A549 (cell line): ENCODE results near the gene PTPRG. TPM values are rescaled to one million over a fixed set of nuclear protein-coding genes. Genes with fewer than 3 reads are reported as not detected.

Source experiments
- ATAC-seq, 2 experiments: fragments of 200-7000 bp in 1 of 2; fragments of >200 bp in 1 of 2; cut with Nextera tagmentation in 1 of 2; cut with Tn5 transposase in 1 of 2; 3 replicates each; pipeline versions ENCODE4 v1.8.0 to v1.9.1; 2018 to 2020; ENCODE audit warnings: mild to moderate bottlenecking in 1 of 2, moderate library complexity in 1 of 2
- CTCF ChIA-PET: fragments of 300-600 bp; sonication (Branson Sonifier 250); formaldehyde crosslinking; extraction: SDS; loops from one replicate; lab custom pipeline; 2021; ENCODE audit warnings: antibody characterized with exemption, inconsistent platforms; lab: Yijun Ruan, JAX
- POLR2A ChIA-PET: fragments of 350-600 bp; formaldehyde crosslinking; extraction: SDS; loops from one replicate; lab custom pipeline; 2021; ENCODE audit warnings: antibody characterized with exemption, inconsistent platforms; lab: Yijun Ruan, JAX
- DNase-seq, 2 experiments: peaks; one replicate each; pipeline versions ENCODE4 v3.0.0 to v3.0.0-alpha.2; 2011 to 2016; ENCODE audit warnings: low read depth in 1 of 2, low spot score in 1 of 2
- FAIRE-seq: peaks from 2 replicates; lab custom pipeline; 2011; peaks lifted over from hg19 to GRCh38; lab: Jason Lieb, UNC
- H3K27ac ChIP-seq, 2 experiments: fragments of >200 bp; sonication (Bioruptor Twin); formaldehyde crosslinking; 3 replicates each; pipeline ENCODE4 v1.5.1; 2016 to 2017
- H3K4me1 ChIP-seq: fragments of >200 bp; sonication (Bioruptor Twin); formaldehyde crosslinking; 3 replicates; pipeline ENCODE4 v1.6.1; 2016
- H3K4me2 ChIP-seq: fragments of >200 bp; sonication (Bioruptor Twin); formaldehyde crosslinking; 3 replicates; pipeline ENCODE4 v1.6.1; 2016
- H3K4me3 ChIP-seq: fragments of >200 bp; sonication (Bioruptor Twin); formaldehyde crosslinking; 3 replicates; pipeline ENCODE4 v1.5.1; 2016
- H3K9me3 ChIP-seq: fragments of >200 bp; sonication (Bioruptor Twin); formaldehyde crosslinking; 3 replicates; pipeline ENCODE4 v1.6.1; 2016
- BCL3 ChIP-seq: fragments of >200 bp; sonication (Bioruptor Twin); formaldehyde crosslinking; IDR thresholded peaks from 3 replicates; pipeline ENCODE4 v1.6.1; 2016
- BHLHE40 ChIP-seq: IDR thresholded peaks from 2 replicates; pipeline ENCODE4 v1.6.1; 2012; ENCODE audit warnings: low read depth, low read length, inconsistent platforms
- CBX2 ChIP-seq: fragments of 200-600 bp; sonication (generic); IDR thresholded peaks from 2 replicates; pipeline ENCODE4 v1.6.1; 2016; ENCODE audit warnings: low read depth, mild to moderate bottlenecking, borderline replicate concordance
- CBX8 ChIP-seq: fragments of 200-600 bp; sonication (generic); IDR thresholded peaks from 2 replicates; pipeline ENCODE4 v1.6.1; 2016
- CEBPB ChIP-seq, 2 experiments: fragments of >200 bp in 1 of 2; sonication (Bioruptor Twin) in 1 of 2; formaldehyde crosslinking in 1 of 2; IDR thresholded peaks; 2 replicates each; pipeline ENCODE4 v1.6.1; 2012 to 2016
- CHD2 ChIP-seq: fragments of 150-350 bp; IDR thresholded peaks from 2 replicates; pipeline ENCODE4 v1.6.1; 2014; ENCODE audit warnings: low read length; ENCODE audit not compliant: partially characterized antibody
- CTCF ChIP-seq: fragments of >200 bp; sonication (Bioruptor Twin); formaldehyde crosslinking; IDR thresholded peaks from 3 replicates; pipeline ENCODE4 v1.5.1; 2016
- EHMT2 ChIP-seq: fragments of 200-600 bp; sonication (generic); IDR thresholded peaks from 2 replicates; pipeline ENCODE4 v1.6.1; 2016; ENCODE audit warnings: antibody characterized with exemption, low read depth, mild to moderate bottlenecking, moderate library complexity
- FOSB ChIP-seq: fragments of 250-450 bp; sonication (Bioruptor Pico); IDR thresholded peaks from 2 replicates; pipeline ENCODE4 v1.5.0; 2020; ENCODE audit warnings: mild to moderate bottlenecking, moderate library complexity
- FOSL2 ChIP-seq, 2 experiments: fragments of 450-650 bp in 1 of 2; fragments of >200 bp in 1 of 2; sonication (Bioruptor Twin) in 1 of 2; formaldehyde crosslinking; IDR thresholded peaks; 2 replicates each; pipeline versions ENCODE4 v1.5.0 to v1.6.1; 2016 to 2020; ENCODE audit warnings: mild to moderate bottlenecking in 1 of 2, moderate library complexity in 1 of 2
- GATA3 ChIP-seq: IDR thresholded peaks from 2 replicates; pipeline ENCODE4 v1.6.1; 2012; ENCODE audit warnings: borderline replicate concordance
- HDAC2 ChIP-seq: fragments of 200-600 bp; sonication (generic); IDR thresholded peaks from 2 replicates; pipeline ENCODE4 v1.6.1; 2016
- HEYL ChIP-seq: fragments of 250-450 bp; sonication (Bioruptor Pico); IDR thresholded peaks from 2 replicates; pipeline ENCODE4 v1.8.0; 2021; ENCODE audit warnings: mild to moderate bottlenecking, moderate library complexity
- HMGXB4 ChIP-seq: fragments of 250-450 bp; sonication (Bioruptor Pico); IDR thresholded peaks from 2 replicates; pipeline ENCODE4 v1.5.0; 2021; ENCODE audit warnings: mild to moderate bottlenecking, moderate library complexity, borderline replicate concordance
- HOXA7 ChIP-seq: fragments of 250-450 bp; sonication (Bioruptor Pico); IDR thresholded peaks from 2 replicates; pipeline ENCODE4 v1.5.0; 2020; ENCODE audit warnings: mild to moderate bottlenecking, moderate library complexity
- JUNB ChIP-seq: fragments of >200 bp; sonication (Bioruptor Twin); formaldehyde crosslinking; IDR thresholded peaks from 2 replicates; pipeline ENCODE4 v1.6.1; 2016
- KDM1A ChIP-seq: fragments of 200-600 bp; sonication (generic); IDR thresholded peaks from 2 replicates; pipeline ENCODE4 v1.6.1; 2016; ENCODE audit warnings: low read depth, mild to moderate bottlenecking
- MAFK ChIP-seq: fragments of 450-650 bp; IDR thresholded peaks from 2 replicates; pipeline ENCODE4 v1.6.1; 2014; ENCODE audit not compliant: partially characterized antibody
- MYC ChIP-seq: IDR thresholded peaks from 2 replicates; pipeline ENCODE4 v1.6.1; 2012; ENCODE audit warnings: mild to moderate bottlenecking, inconsistent platforms, low read length, improper control_type of control experiment, borderline replicate concordance
- PBX3 ChIP-seq: IDR thresholded peaks from 2 replicates; pipeline ENCODE4 v1.6.1; 2012
- PHF8 ChIP-seq: fragments of 200-600 bp; sonication (generic); IDR thresholded peaks from 2 replicates; pipeline ENCODE4 v1.6.1; 2016; ENCODE audit warnings: low read depth, mild to moderate bottlenecking, antibody characterized with exemption, moderate library complexity, borderline replicate concordance
- POLR2AphosphoS2 ChIP-seq: conservative IDR thresholded peaks from 2 replicates; pipeline ENCODE4 v1.6.1; 2012; ENCODE audit warnings: low read length, improper control_type of control experiment, inconsistent platforms
- RARB ChIP-seq: fragments of 250-450 bp; sonication (Bioruptor Pico); IDR thresholded peaks from 2 replicates; pipeline ENCODE4 v1.8.0; 2021; ENCODE audit warnings: mild to moderate bottlenecking, moderate library complexity
- RNF2 ChIP-seq: fragments of 200-600 bp; sonication (generic); IDR thresholded peaks from 2 replicates; pipeline ENCODE4 v1.6.1; 2016; ENCODE audit warnings: low read depth, mild to moderate bottlenecking, antibody characterized with exemption, moderate library complexity, borderline replicate concordance
- SREBF2 ChIP-seq: fragments of 450-650 bp; IDR thresholded peaks from 2 replicates; pipeline ENCODE4 v1.6.1; 2014; ENCODE audit warnings: mild to moderate bottlenecking, moderate library complexity
- TP53 ChIP-seq: fragments of 250-450 bp; sonication (Bioruptor Pico); IDR thresholded peaks from 2 replicates; pipeline ENCODE4 v1.5.0; 2021; ENCODE audit warnings: mild to moderate bottlenecking, moderate library complexity
- ZNF302 ChIP-seq: fragments of 250-450 bp; sonication (Bioruptor Pico); IDR thresholded peaks from 2 replicates; pipeline ENCODE4 v1.9.0; 2021; ENCODE audit warnings: inconsistent platforms, mild to moderate bottlenecking, moderate library complexity
- WGBS: methylation state at CpG from one replicate; pipeline ENCODE4 v1.1.6; 2017; ENCODE audit errors: missing lambda C conversion rate; 5-methylcytosine and 5-hydroxymethylcytosine counted together
- polyA plus RNA-seq, 4 experiments: library from polyadenylated mRNA; depleted of rRNA in 3 of 4; stranded (reverse); fragments of >200 nt; fragmentation: RNase III in 1 of 4; extraction: RNeasy Plus Mini Kit Qiagen cat#74134 plus additional on column Dnase treatment in 1 of 4; gene quantifications; 2 replicates in 3 of 4; 3 replicates in 1 of 4; pipeline ENCODE4 v1.2.3, GENCODE V29; 2011 to 2017

The PTPRG gene
- polyA plus RNA-seq, 2 of the 4 experiments (the other 2 are of a cell fraction) = 4.5 to 4.8 TPM

- FAIRE-seq (no peak), ATAC-seq (no peak), DNase-seq (no peak)
- Histone ChIP-seq H3K27ac (no peak overlapping the region), H3K9me3 (no peaks in the 10 kb centered on the region), H3K4me1 (no peaks in the 10 kb centered on the region), H3K4me3 (no peak overlapping the region), H3K4me2 (no peak overlapping the region)
- ChIA-PET POLR2A (no interaction called here), CTCF (no interaction called here)
- TF ChIP-seq ZNF302 (CRISPR knock-in tag) = no peak
- TF ChIP-seq FOSB (CRISPR knock-in tag) = no peak
- 58% methylated on average over 7 of the region's 7 CpGs for whole genome bisulfite sequencing
These were observed 180.6 kb downstream of the PTPRG start for GRCh38 chr3:61742006-61742405.

- CTCF ChIA-PET = no interaction called here
- no peak for FAIRE-seq
- no peak overlapping the region for H3K4me2 ChIP-seq
These were observed 181.7 kb downstream of the PTPRG start for GRCh38 chr3:61743067-61743466.

GRCh38 chr3:61743686-61744242, 182.4 kb downstream of the PTPRG start:
- H3K9me3 ChIP-seq = no peaks in the 10 kb centered on the region
- FAIRE-seq (no peak), ATAC-seq (no peak), DNase-seq (no peak)
- TF ChIP-seq MAFK = peak; percentile 65
- no peak for TF ChIP-seq SREBF2
- ChIA-PET POLR2A (no interaction called here), CTCF (no interaction called here)
- H3K4me3 ChIP-seq = no peak overlapping the region
- H3K4me2 ChIP-seq = no peak overlapping the region
- WGBS = 39% methylated on average over 2 of the region's 2 CpGs
- H3K27ac ChIP-seq = no peak overlapping the region
- no peaks in the 10 kb centered on the region for H3K4me1 ChIP-seq

More at GRCh38 chr3:61743067-61743466, 181.7 kb downstream of the PTPRG start:
- TF ChIP-seq JUNB = no peak
- TF ChIP-seq EHMT2 = no peak
- no peak for TF ChIP-seq CHD2
- no peak for TF ChIP-seq PHF8
- TF ChIP-seq POLR2AphosphoS2 = no peak
- no peak for TF ChIP-seq TP53 (CRISPR knock-in tag)
- no peak for TF ChIP-seq HMGXB4 (CRISPR knock-in tag)
- no peak for TF ChIP-seq HEYL (CRISPR knock-in tag)
- no peak for TF ChIP-seq MAFK
- no peak for TF ChIP-seq KDM1A
- TF ChIP-seq CBX2 = no peak
- TF ChIP-seq GATA3 = no peak
- TF ChIP-seq HOXA7 = no peak
- no peak for TF ChIP-seq SREBF2
- no peak for TF ChIP-seq CBX8
- H3K4me3 ChIP-seq = no peak overlapping the region
- H3K9me3 ChIP-seq = no peaks in the 10 kb centered on the region
- DNase-seq = no peak
- WGBS = 78% methylated on average over 11 of the region's 11 CpGs
- no peak overlapping the region for H3K27ac ChIP-seq
- no peaks in the 10 kb centered on the region for H3K4me1 ChIP-seq
- no peak for ATAC-seq
- POLR2A ChIA-PET = no interaction called here

- 26% methylated on average over 3 of the region's 3 CpGs for WGBS
- Histone ChIP-seq H3K4me3 (no peak overlapping the region), H3K27ac (no peak overlapping the region), H3K9me3 (no peaks in the 10 kb centered on the region), H3K4me2 (no peak overlapping the region), H3K4me1 (no peaks in the 10 kb centered on the region)
- DNase-seq (no peak), FAIRE-seq (no peak), ATAC-seq (no peak)
- ChIA-PET CTCF (no interaction called here), POLR2A (no interaction called here)
- TF ChIP-seq ZNF302 (CRISPR knock-in tag) = no peak
- TF ChIP-seq CEBPB (IDR thresholded peaks at IDR 0.05) = no peak
- no peak for TF ChIP-seq BCL3
- no peak for TF ChIP-seq FOSL2 (IDR thresholded peaks at IDR 0.05)
- TF ChIP-seq FOSL2 (CRISPR knock-in tag; IDR thresholded peaks at IDR 0.05) = no peak
- no peak for TF ChIP-seq PBX3
- no peak for TF ChIP-seq BHLHE40
- no peak for TF ChIP-seq FOSB (CRISPR knock-in tag)
- TF ChIP-seq RARB (CRISPR knock-in tag) = no peak
- no peak for TF ChIP-seq HDAC2
- no peak for TF ChIP-seq MYC
- TF ChIP-seq CTCF = no peak
- no peak for TF ChIP-seq RNF2
- TF ChIP-seq GATA3 = no peak
These were observed 186.9 kb downstream of the PTPRG start for GRCh38 chr3:61748288-61748687.
